PC-3 (cell line): Measurements from ENCODE around the gene NFATC2. TPM values are rescaled to one million over a fixed set of nuclear protein-coding genes. Genes with fewer than 3 reads are reported as not detected.

Experiments
- ATAC-seq: fragments of 200-7000 bp; cut with Tn5 transposase; 2 replicates; pipeline ENCODE4 v1.9.1; 2020; ENCODE audit warnings: mild to moderate bottlenecking, moderate library complexity
- BruUV-seq: library from RNA; stranded (reverse); fragments of 400-500 nt; replicated peaks from 2 replicates; lab custom pipeline; 2021; lab: Mats Ljungman, UMichigan
- CTCF ChIA-PET: fragments of 300-600 bp; sonication (Branson Sonifier 250); formaldehyde crosslinking; loops from one replicate; lab custom pipeline; 2022; ENCODE audit warnings: antibody characterized with exemption; lab: Charles Lee
- POLR2A ChIA-PET: fragments of 300-600 bp; sonication (Branson Sonifier 250); formaldehyde crosslinking; loops from one replicate; lab custom pipeline; 2022; ENCODE audit warnings: antibody characterized with exemption; ENCODE audit not compliant: unreplicated experiment; lab: Charles Lee
- DNase-seq: peaks from one replicate; pipeline ENCODE4 v3.0.0-alpha.2; 2015
- H2AFZ ChIP-seq: fragments of 300-600 bp; sonication (generic); 2 replicates; pipeline ENCODE4 v1.6.0; 2016; ENCODE audit warnings: antibody characterized with exemption, low read length
- H3F3A ChIP-seq: fragments of 300-600 bp; sonication (generic); one replicate; pipeline ENCODE4 v1.6.0; 2017; ENCODE audit warnings: antibody characterized with exemption, low read length, control low read depth, mild to moderate bottlenecking; ENCODE audit not compliant: unreplicated experiment
- H3K27ac ChIP-seq: fragments of 300-600 bp; sonication (generic); 2 replicates; pipeline ENCODE4 v1.5.1; 2016; ENCODE audit warnings: mild to moderate bottlenecking, low read length
- H3K27me3 ChIP-seq: fragments of 300-600 bp; sonication (generic); 2 replicates; pipeline ENCODE4 v1.6.1; 2016; ENCODE audit warnings: low read length, mixed read lengths
- H3K36me3 ChIP-seq: fragments of 300-600 bp; sonication (generic); 2 replicates; pipeline ENCODE4 v1.6.1; 2016; ENCODE audit warnings: low read depth, mixed run types, low read length, mixed read lengths
- H3K4me1 ChIP-seq: fragments of 300-600 bp; sonication (generic); 2 replicates; pipeline ENCODE4 v1.5.1; 2016; ENCODE audit warnings: low read length; ENCODE audit not compliant: insufficient read depth
- H3K4me2 ChIP-seq: fragments of 300-600 bp; sonication (generic); 2 replicates; pipeline ENCODE4 v1.6.0; 2016; ENCODE audit warnings: low read length
- H3K4me3 ChIP-seq: fragments of 300-600 bp; sonication (generic); 2 replicates; pipeline ENCODE4 v1.5.1; 2016; ENCODE audit warnings: mild to moderate bottlenecking, low read length, mixed read lengths
- H3K79me2 ChIP-seq: fragments of 300-600 bp; sonication (generic); 2 replicates; pipeline ENCODE4 v1.6.1; 2017; ENCODE audit warnings: low read length, mixed read lengths
- H3K9ac ChIP-seq: fragments of 300-600 bp; sonication (generic); 2 replicates; pipeline ENCODE4 v1.6.0; 2016; ENCODE audit warnings: mild to moderate bottlenecking, low read length
- H3K9me2 ChIP-seq: fragments of 300-600 bp; sonication (generic); replicated peaks from 2 replicates; pipeline ENCODE4 v1.6.1; 2016; ENCODE audit warnings: mixed run types, low read length, mixed read lengths
- H3K9me3 ChIP-seq: fragments of 300-600 bp; sonication (generic); 2 replicates; pipeline ENCODE4 v1.6.1; 2016; ENCODE audit warnings: low read length, mixed read lengths
- H4K20me1 ChIP-seq: fragments of 300-600 bp; sonication (generic); 2 replicates; pipeline ENCODE4 v1.6.1; 2016; ENCODE audit warnings: low read length, mixed read lengths
- EZH2 ChIP-seq: fragments of 300-600 bp; sonication (generic); IDR thresholded peaks from one replicate; pipeline ENCODE4 v1.6.1; 2017; ENCODE audit warnings: antibody characterized with exemption, mild to moderate bottlenecking, low read length; ENCODE audit not compliant: unreplicated experiment
- EZH2phosphoT487 ChIP-seq: fragments of 300-600 bp; sonication (generic); IDR thresholded peaks from 2 replicates; pipeline ENCODE4 v1.6.1; 2018; ENCODE audit warnings: mild to moderate bottlenecking, antibody characterized with exemption, low read length, borderline replicate concordance
- intact Hi-C: fragments of 100-400 bp; cut with micrococcal nuclease; formaldehyde crosslinking; loops from 2 replicates; pipeline ENCODE4 v1.9.0; 2023
- total RNA-seq: library from RNA; depleted of rRNA; stranded (reverse); fragments of >200 nt; gene quantifications from 2 replicates; pipeline ENCODE4 v1.2.3, GENCODE V29; 2014
- TF ChIP-seq, protein P1 (sequence below): fragments of 300-600 bp; sonication (generic); conservative IDR thresholded peaks from 2 replicates; pipeline ENCODE4 v1.5.1; 2017; ENCODE audit warnings: antibody characterized with exemption, low read depth, mild to moderate bottlenecking, low read length

Gene NFATC2
- total RNA-seq, 1 experiment from 2014 or later: 12.9 TPM

DNA sequence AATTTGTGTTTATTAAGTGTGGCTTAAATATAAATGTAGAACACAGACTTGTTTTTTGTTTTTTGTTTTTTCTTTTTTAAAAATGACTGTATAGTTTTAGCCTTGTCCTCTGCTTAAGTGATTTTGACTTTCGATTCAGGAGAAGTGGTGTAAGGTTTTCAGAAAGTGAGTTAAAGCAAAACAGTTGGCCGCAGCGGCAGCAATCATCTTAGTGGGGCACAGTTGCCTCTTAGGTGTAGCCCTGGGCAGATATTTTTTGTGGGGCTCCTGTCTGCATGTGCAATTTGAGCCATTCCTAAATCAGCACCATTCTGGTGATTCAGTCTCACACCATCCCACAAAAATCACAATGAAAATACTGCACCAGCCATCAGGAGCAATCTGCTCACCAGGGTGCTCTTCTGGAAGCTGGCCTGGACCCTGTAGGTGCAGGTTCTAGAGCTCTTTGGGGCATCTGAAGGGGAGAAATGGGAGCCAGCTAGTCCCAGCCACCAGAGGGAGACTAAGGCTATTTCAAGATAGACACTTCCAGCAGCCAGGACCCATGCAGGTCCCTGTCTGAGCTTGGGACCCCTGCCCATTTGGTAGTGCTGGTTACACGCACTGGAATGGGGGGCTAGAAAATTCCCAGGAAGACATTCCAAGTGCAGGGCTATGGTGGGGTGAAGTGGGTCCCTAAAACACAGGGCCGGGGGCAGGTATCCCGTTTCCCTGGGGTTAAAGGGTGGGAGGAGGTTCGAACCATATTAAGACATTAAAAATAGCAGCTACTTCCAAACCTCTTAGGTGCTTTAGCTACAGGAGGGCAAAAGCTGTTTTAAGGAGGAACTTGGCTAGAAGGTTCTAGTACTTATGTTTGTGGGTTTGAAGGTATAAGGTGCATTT is 156.6 kb downstream of the NFATC2 start:
- BruUV-seq: no TSS peak
- Histone ChIP-seq H2AFZ (no peak overlapping the region), H4K20me1 (no peaks in the 10 kb centered on the region), H3K4me2 (no peak overlapping the region), H3K4me1 (peaks cover 64% of the 10 kb centered on the region), H3K79me2 (no peaks in the 10 kb centered on the region), H3K9ac (no peak overlapping the region), H3F3A (peaks cover 9% of the 10 kb centered on the region), H3K9me3 (no peaks in the 10 kb centered on the region), H3K27me3 (no peaks in the 10 kb centered on the region), H3K27ac (no peak overlapping the region; the same call in 1 of the 2 replicates), H3K4me3 (no peak overlapping the region), H3K9me2 (no peaks in the 10 kb centered on the region), H3K36me3 (no peaks in the 10 kb centered on the region)
- intact Hi-C loops: loop anchor here (5.0 to 10.0 kb wide), 3 partner anchors 101 to 401 kb away; partner anchors contain the start of gene NFATC2
- CTCF ChIA-PET: interaction anchor here (1.0 to 1.4 kb wide), 3 partner anchors 61 to 200 kb away, joined by 3 to 8 read pairs (median 5); no protein-coding TSS in a partner anchor
- ATAC-seq: no peak
- POLR2A ChIA-PET: interaction anchor here (0.5 to 0.6 kb wide), 2 partner anchors 284 to 404 kb away, joined by 3 to 7 read pairs; no protein-coding TSS in a partner anchor
- no peak for TF ChIP-seq EZH2phosphoT487
- TF ChIP-seq, protein P1, sequence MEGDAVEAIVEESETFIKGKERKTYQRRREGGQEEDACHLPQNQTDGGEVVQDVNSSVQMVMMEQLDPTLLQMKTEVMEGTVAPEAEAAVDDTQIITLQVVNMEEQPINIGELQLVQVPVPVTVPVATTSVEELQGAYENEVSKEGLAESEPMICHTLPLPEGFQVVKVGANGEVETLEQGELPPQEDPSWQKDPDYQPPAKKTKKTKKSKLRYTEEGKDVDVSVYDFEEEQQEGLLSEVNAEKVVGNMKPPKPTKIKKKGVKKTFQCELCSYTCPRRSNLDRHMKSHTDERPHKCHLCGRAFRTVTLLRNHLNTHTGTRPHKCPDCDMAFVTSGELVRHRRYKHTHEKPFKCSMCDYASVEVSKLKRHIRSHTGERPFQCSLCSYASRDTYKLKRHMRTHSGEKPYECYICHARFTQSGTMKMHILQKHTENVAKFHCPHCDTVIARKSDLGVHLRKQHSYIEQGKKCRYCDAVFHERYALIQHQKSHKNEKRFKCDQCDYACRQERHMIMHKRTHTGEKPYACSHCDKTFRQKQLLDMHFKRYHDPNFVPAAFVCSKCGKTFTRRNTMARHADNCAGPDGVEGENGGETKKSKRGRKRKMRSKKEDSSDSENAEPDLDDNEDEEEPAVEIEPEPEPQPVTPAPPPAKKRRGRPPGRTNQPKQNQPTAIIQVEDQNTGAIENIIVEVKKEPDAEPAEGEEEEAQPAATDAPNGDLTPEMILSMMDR: peak; percentile 95
- TF ChIP-seq EZH2: no peak
- DNase-seq: peak; percentile 74

DNA sequence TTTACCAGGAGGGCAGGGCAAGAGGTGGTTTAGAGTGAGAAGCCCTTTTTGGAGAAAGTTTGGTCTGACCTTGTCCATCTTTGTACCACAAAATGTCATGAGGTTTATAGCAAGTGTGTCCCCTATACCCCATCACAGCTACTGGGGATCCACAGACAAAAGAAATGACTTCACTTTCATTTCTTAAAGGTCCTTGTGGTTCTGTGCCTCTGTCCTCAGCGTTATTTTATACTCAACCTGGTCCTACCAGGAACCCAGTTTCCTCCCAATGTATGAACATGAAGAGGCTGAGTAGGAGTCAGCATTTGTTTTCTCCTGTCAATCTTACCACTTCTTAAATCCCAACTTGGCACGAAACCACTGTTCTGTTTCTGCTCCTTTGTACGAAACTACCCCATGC is 157.6 kb downstream of the NFATC2 start:
- peak overlapping the region; percentile 90 for H3K27ac ChIP-seq

More for the DNA sequence above, 157.6 kb downstream of the NFATC2 start:
- DNase-seq: no peak
- TF ChIP-seq, protein P1: no peak
- TF ChIP-seq EZH2phosphoT487: no peak
- TF ChIP-seq EZH2: no peak
- Histone ChIP-seq H3K4me1 (peaks cover 64% of the 10 kb centered on the region), H3K9me2 (no peaks in the 10 kb centered on the region), H3K9ac (peak overlapping the region; percentile 80), H3K79me2 (no peaks in the 10 kb centered on the region), H3K36me3 (no peaks in the 10 kb centered on the region), H3K4me3 (no peak overlapping the region), H3K4me2 (peak overlapping the region; percentile 77), H3K9me3 (no peaks in the 10 kb centered on the region), H2AFZ (no peak overlapping the region), H4K20me1 (no peaks in the 10 kb centered on the region), H3F3A (peaks cover 9% of the 10 kb centered on the region), H3K27me3 (no peaks in the 10 kb centered on the region)
- no TSS peak for BruUV-seq
- ChIA-PET POLR2A (no interaction called here), CTCF (no interaction called here)
- ATAC-seq: no peak
- intact Hi-C loops: loop anchor here (5.0 to 10.0 kb wide), 3 partner anchors 102 to 400 kb away; partner anchors contain the start of gene NFATC2
